Breast epithelium (tissue), 3 donors: ENCODE data around the gene CAPS2.

ENCODE experiments used
- CTCF ChIP-seq, 3 donors: fragments of 450-650 bp; IDR thresholded peaks; one replicate each; pipeline ENCODE4 v1.5.1; 2016 to 2017; ENCODE audit warnings: antibody characterized with exemption in 3 of 3, mild to moderate bottlenecking in 3 of 3, moderate library complexity in 3 of 3
- POLR2AphosphoS5 ChIP-seq, 3 donors: sonication (generic); formaldehyde crosslinking; IDR thresholded peaks; one replicate each; pipeline ENCODE4 v1.6.1; 2017; ENCODE audit warnings: antibody characterized with exemption in 3 of 3

DNA sequence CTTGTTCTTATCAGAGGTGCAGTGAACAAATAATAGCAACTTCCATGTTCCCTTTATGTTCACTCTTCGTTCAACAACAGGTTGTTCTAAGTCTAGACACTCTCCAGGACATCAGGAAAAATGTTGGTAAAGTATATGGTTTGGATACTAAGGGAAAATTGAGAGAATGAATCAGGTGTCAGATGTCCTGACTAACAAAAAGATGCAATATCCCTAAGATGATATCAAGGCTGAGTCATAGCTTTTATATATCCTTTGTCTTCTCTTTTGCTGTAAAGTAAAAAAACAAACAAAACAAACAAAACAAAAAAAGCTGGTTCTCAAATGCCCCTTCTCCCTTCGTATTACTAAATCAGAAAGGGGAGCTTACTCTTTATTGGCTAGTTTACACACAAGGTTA is 15.4 kb upstream of the CAPS2 start:
- no peak for TF ChIP-seq POLR2AphosphoS5 (IDR thresholded peaks at IDR 0.05)
- TF ChIP-seq CTCF (IDR thresholded peaks at IDR 0.05), result no peak
